Lower leg skin (tissue), 4 donors: ENCODE measurements around the gene RPAP2. TPM values are rescaled to one million over a fixed set of nuclear protein-coding genes. Genes with fewer than 3 reads are reported as not detected.

Experiments
- DNase-seq, 2 donors: peaks; one replicate each; pipeline ENCODE4 v3.0.0-alpha.2; 2019; ENCODE audit warnings: low spot score in 2 of 2
- H3K4me3 ChIP-seq: fragments of 200-600 bp; sonication (generic); 2 replicates; pipeline ENCODE4 v1.5.1; 2017; ENCODE audit warnings: mild to moderate bottlenecking, low read depth; ENCODE audit not compliant: poor library complexity, severe bottlenecking
- POLR2A ChIP-seq, 2 donors: fragments of 450-650 bp; IDR thresholded peaks; one replicate each; pipeline ENCODE4 v1.6.1; 2016 to 2017; ENCODE audit warnings: antibody characterized with exemption in 2 of 2, mild to moderate bottlenecking in 1 of 2, moderate library complexity in 1 of 2
- WGBS, 2 donors: methylation state at CpG; one replicate each; pipeline ENCODE4 v1.1.5; 2018; 5-methylcytosine and 5-hydroxymethylcytosine counted together
- intact Hi-C: fragments of 100-400 bp; cut with DNase I; formaldehyde crosslinking; loops from one replicate; pipeline ENCODE4 v1.15.0; 2023; ENCODE audit warnings: low total_unique reads
- total RNA-seq, 4 donors: library from RNA; depleted of rRNA; stranded (reverse); fragments of >200 nt; gene quantifications; one replicate each; pipeline ENCODE4 v1.1.0, GENCODE V29; 2016
- TF ChIP-seq, protein P1 (sequence below), 3 donors: fragments of 450-650 bp; IDR thresholded peaks; one replicate each; pipeline ENCODE4 v1.5.1; 2016; ENCODE audit warnings: antibody characterized with exemption in 3 of 3, mild to moderate bottlenecking in 3 of 3, moderate library complexity in 2 of 3

RPAP2 gene
- total RNA-seq, 4 donors from 2014 or later: 9.0 to 14.5 (median 9.3) TPM

DNA sequence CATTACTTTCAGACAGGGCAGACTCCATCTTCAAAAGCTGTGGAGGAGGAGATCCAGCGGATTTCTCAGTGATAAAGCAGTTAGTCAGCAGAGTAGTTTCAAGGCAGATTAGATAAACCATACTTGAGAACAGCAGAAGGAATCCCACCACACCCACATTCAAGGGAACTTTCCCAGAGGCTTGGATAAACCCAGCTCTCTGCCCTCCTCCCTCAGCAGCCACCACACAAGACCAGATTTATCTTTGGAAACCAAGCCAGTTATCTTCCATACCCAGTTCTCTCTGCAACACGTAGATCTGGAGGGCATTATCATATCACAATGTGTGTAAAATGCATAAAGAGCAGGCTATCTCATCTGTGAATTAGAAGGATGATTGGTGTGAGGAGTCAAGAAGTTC lies 147.7 kb downstream of the RPAP2 start:
- no peak for DNase-seq
- no peak overlapping the region for H3K4me3 ChIP-seq
- WGBS, 2 donors: 44 to 47% methylated on average over 2 of the region's 2 CpGs
- TF ChIP-seq POLR2A (IDR thresholded peaks at IDR 0.05): no peak
- TF ChIP-seq, protein P1, sequence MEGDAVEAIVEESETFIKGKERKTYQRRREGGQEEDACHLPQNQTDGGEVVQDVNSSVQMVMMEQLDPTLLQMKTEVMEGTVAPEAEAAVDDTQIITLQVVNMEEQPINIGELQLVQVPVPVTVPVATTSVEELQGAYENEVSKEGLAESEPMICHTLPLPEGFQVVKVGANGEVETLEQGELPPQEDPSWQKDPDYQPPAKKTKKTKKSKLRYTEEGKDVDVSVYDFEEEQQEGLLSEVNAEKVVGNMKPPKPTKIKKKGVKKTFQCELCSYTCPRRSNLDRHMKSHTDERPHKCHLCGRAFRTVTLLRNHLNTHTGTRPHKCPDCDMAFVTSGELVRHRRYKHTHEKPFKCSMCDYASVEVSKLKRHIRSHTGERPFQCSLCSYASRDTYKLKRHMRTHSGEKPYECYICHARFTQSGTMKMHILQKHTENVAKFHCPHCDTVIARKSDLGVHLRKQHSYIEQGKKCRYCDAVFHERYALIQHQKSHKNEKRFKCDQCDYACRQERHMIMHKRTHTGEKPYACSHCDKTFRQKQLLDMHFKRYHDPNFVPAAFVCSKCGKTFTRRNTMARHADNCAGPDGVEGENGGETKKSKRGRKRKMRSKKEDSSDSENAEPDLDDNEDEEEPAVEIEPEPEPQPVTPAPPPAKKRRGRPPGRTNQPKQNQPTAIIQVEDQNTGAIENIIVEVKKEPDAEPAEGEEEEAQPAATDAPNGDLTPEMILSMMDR (IDR thresholded peaks at IDR 0.05): no peak
- intact Hi-C loops: no loop called here

DNA sequence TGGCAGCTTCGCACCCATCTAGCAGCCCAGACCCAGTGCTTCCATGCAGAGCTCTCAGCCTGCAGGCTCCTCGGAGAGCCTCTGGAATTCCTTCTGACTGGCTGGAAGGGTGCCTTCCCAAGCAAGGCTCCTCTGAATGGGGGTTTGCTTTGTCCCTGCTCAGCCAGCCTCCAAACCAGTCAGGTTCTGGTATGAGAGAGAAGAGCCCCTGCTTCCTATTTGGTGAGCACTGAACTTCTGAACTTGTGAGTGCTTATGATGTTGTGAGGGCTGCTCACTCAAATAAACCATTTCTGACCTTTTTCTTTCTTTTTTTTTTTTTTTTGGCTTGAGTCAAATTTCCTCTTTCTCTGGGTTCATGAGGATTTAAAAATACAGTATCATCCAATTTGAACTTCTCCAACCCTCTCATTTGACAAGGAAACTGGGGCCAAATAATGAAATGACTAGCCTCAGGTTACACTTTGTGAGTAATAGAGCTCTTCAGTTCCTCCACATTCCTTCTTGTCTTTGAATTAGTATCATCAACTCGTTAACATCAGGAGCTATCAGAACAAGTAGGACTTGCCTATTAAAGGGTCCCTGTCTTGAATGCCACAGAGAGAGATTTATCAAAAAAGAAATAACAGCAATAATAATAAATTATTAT lies 148.3 kb downstream of the RPAP2 start:
- no peak for TF ChIP-seq POLR2A (IDR thresholded peaks at IDR 0.05)
- TF ChIP-seq, protein P1 (IDR thresholded peaks at IDR 0.05): no peak
- WGBS, 2 donors: 45 to 50% methylated on average over 3 of the region's 3 CpGs
- intact Hi-C loops: no loop called here
- no peak for DNase-seq
- no peak overlapping the region for H3K4me3 ChIP-seq

DNA sequence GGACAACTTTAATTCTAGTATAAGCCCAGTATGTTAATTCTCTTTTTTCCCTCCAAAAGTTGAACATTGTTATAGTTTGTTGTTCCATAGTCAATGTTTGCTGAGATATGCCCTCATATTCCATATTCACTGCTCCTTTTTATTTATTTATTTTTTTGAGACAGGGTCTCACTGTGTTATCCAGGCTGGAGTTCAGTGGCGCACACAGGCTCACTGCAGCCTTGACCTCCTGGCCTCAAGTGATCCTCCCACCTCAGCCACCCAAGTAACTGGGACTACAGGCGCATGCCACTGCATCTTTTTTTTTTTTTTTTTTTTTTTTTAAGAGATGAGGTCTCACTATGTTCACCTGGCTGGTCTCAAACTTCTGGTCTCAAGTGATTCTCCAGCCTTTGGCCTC lies 149.1 kb downstream of the RPAP2 start:
- TF ChIP-seq POLR2A (IDR thresholded peaks at IDR 0.05): no peak
- TF ChIP-seq, protein P1 (IDR thresholded peaks at IDR 0.05): no peak
- DNase-seq: no peak
- H3K4me3 ChIP-seq: no peak overlapping the region
- 92 to 96% methylated on average over 2 of the region's 2 CpGs for WGBS, 2 donors
- intact Hi-C loops: no loop called here

Other genes starting within 250 kb of the RPAP2 start
- gene SETSIP, start 223.6 kb upstream of the RPAP2 start, total RNA-seq: not detected
- 1 to 10 TPM; 1.3 to 5.0 (median 2.8) TPM for gene BTBD8, start 218.7 kb upstream of the RPAP2 start, total RNA-seq
- not detected for gene C1orf146, start 81.1 kb upstream of the RPAP2 start, total RNA-seq
- 1 to 10 TPM; 4.6 to 9.3 (median 5.1) TPM for gene GLMN, start 72 bp upstream of the RPAP2 start, total RNA-seq
- under 1 TPM in 3 of 4 donors, not detected in 1; 0.27 to 0.91 (median 0.36) TPM for gene GFI1, start 187.9 kb downstream of the RPAP2 start, total RNA-seq